Glomerular visceral epithelial cell (primary cell): ENCODE results near the gene TUBGCP6.

Experiments used
- DNase-seq: peaks from one replicate; pipeline ENCODE4 v3.0.0-alpha.2; 2016; ENCODE audit errors: extremely low spot score

The TUBGCP6 gene

GRCh38 chr22:50244420-50245213 lies at the start of gene TUBGCP6:
TSS of gene TUBGCP6 (minus strand) at chr22:50245023. CDS start at chr22:50244459, 564 bp downstream.
- peak; percentile 83 for DNase-seq

- no peak for DNase-seq
These were observed 49.5 kb upstream of the TUBGCP6 start for GRCh38 chr22:50294319-50294656.

GRCh38 chr22:50293441-50294318 lies 48.9 kb upstream of the TUBGCP6 start:
- peak; percentile 86 for DNase-seq

GRCh38 chr22:50292643-50293440 lies 48.0 kb upstream of the TUBGCP6 start:
- peak; percentile 71 for DNase-seq

- DNase-seq: no peak
These were observed 45.3 kb upstream of the TUBGCP6 start for GRCh38 chr22:50289942-50290630.

- no peak for DNase-seq
These were observed 44.5 kb upstream of the TUBGCP6 start for GRCh38 chr22:50289151-50289941.

- DNase-seq: no peak
These were observed 42.9 kb upstream of the TUBGCP6 start for GRCh38 chr22:50287731-50288130.

GRCh38 chr22:50286701-50287318 lies 42.0 kb upstream of the TUBGCP6 start:
- no peak for DNase-seq

- DNase-seq: no peak
These were observed 41.5 kb upstream of the TUBGCP6 start for GRCh38 chr22:50286275-50286674.

- no peak for DNase-seq
These were observed 40.9 kb upstream of the TUBGCP6 start for GRCh38 chr22:50285568-50286229.

GRCh38 chr22:50284479-50284878 lies 39.7 kb upstream of the TUBGCP6 start:
- no peak for DNase-seq

- no peak for DNase-seq
These were observed 39.0 kb upstream of the TUBGCP6 start for GRCh38 chr22:50283821-50284220.

- DNase-seq: peak; percentile 94
These were observed 37.7 kb upstream of the TUBGCP6 start for GRCh38 chr22:50282361-50283155.

GRCh38 chr22:50281957-50282356 lies 37.1 kb upstream of the TUBGCP6 start:
- peak; percentile 79 for DNase-seq

- no peak for DNase-seq
These were observed 36.5 kb upstream of the TUBGCP6 start for GRCh38 chr22:50281384-50281760.

- DNase-seq: no peak
These were observed 36.0 kb upstream of the TUBGCP6 start for GRCh38 chr22:50280708-50281383.

- DNase-seq: no peak
These were observed 35.3 kb upstream of the TUBGCP6 start for GRCh38 chr22:50280022-50280707.
